HG02943 (cell line): ENCODE measurements around the gene POMGNT1.

Source experiments
- ATAC-seq: cut with Tn5 transposase; IDR thresholded peaks from one replicate; pipeline ENCODE4 v1.9.1; 2021; ENCODE audit warnings: mild to moderate bottlenecking, low read depth, moderate library complexity; ENCODE audit not compliant: unreplicated experiment

The POMGNT1 gene

GRCh38 chr1:46159516-46159915 is 38.7 kb downstream of the POMGNT1 start:
- ATAC-seq: no peak

DNA sequence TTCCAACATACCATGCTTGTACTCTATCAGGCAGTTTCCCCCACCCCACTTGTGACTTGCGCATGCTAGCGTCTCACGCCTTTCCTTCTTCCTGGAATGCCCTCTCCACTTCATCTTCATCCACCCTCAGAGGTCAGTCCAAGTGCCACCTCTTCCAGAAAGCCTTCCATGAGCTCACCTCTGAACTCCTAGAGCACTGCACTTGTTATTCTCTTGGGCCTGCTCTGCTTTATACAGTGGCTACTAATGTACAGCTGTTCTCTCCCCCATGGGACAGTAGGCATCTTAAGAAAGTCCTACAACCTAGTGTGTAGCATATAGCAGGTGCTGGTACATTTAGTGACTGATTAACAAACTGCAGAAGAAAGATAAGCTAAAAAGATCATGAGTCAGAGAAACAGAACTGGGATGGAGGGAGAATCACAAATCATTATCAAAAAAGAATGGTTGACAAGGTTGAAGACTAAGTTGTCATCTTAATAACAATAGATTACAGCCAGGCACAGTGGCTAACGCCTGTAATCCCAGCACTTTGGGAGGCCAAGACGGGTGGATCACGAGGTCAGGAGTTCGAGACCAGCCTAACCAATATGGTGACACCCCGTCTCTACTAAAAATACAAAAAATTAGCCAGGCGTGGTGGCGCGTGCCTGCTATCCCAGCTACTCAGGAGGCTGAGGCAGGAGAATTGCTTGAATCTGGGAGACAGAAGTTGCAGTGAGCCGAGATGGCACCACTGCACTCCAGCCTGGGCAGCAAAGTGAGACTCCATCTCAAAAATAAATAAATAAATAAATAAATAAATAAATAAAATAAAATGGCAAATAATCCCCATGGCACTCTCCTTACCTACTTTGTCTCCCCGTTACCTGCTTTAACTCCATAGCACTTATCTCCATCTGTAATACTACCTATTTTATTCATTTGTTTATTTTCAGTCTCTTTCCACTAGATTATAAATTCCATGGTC is 39.6 kb downstream of the POMGNT1 start:
- ATAC-seq: peak; percentile 76

GRCh38 chr1:46157916-46158311 is 40.3 kb downstream of the POMGNT1 start:
- no peak for ATAC-seq

GRCh38 chr1:46153732-46154131 is 44.5 kb downstream of the POMGNT1 start:
- no peak for ATAC-seq

- ATAC-seq: no peak
These were observed 45.0 kb downstream of the POMGNT1 start for GRCh38 chr1:46153228-46153627.

- ATAC-seq: no peak
These were observed 46.2 kb downstream of the POMGNT1 start for GRCh38 chr1:46152016-46152415.

GRCh38 chr1:46150085-46150484 is 48.1 kb downstream of the POMGNT1 start:
- no peak for ATAC-seq

DNA sequence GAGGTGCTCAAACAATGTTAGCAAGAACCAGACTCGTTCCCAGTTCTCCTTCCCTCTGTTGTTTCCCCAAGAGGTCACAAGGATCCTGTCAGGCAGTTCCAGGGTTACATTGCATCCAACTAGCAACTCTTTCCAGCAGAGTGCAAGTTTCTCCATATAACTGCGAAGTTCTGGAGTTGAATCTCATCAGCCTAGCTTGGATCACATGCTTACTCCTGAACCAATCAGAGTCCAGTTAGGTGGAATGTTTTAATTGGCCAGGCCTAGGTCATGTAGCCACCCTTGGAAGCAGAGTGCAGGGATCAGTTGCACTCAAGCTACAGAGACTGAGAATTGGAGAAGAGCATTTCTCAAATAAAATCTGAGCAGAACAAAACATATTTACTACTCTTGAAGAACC is 49.9 kb downstream of the POMGNT1 start:
- ATAC-seq: no peak
